ENCODE results near the gene APLNR.
A peak's percentile ranks its signal among the peaks of the same experiment; 100 is the strongest.

The APLNR gene

DNA sequence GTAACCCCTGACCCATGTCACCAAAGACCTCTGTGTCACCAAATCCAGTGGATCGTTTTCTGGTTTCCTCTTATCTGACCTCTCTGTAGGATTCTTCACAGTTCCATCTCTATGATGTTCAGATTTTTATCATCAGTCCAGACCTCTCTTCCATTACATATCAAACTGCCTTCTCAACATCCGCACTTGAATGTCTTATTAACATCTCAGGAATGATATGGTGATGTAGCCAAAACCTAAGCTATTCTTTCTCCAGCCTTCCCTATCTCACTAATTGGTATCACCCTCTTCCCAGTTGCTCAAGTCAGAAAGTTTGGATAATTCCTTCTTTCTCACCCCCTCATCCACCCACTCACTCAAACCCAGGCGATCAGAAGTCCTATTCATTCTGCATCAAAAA lies 13.4 kb downstream of the APLNR start:
- TF ChIP-seq RARB (CRISPR knock-in tag; IDR thresholded peaks at IDR 0.05), result no peak
- TF ChIP-seq ZNF8 (CRISPR knock-in tag; IDR thresholded peaks at IDR 0.05), result no peak
- no peak for TF ChIP-seq ZC3H10 (CRISPR knock-in tag; IDR thresholded peaks at IDR 0.05)
- no peak for TF ChIP-seq TOX (CRISPR knock-in tag; IDR thresholded peaks at IDR 0.05; ENCODE audit: borderline replicate concordance)
- no peak for TF ChIP-seq CREB5 (CRISPR knock-in tag; IDR thresholded peaks at IDR 0.05; ENCODE audit: low read depth)
- TF ChIP-seq SNAI2 (CRISPR knock-in tag; IDR thresholded peaks at IDR 0.05), result no peak
- TF ChIP-seq GLIS3 (CRISPR knock-in tag; IDR thresholded peaks at IDR 0.05), result no peak
- TF ChIP-seq OSR1 (CRISPR knock-in tag; IDR thresholded peaks at IDR 0.05), result no peak
- no peak for TF ChIP-seq ISL1 (CRISPR knock-in tag; IDR thresholded peaks at IDR 0.05)
- no peak for TF ChIP-seq ZFP3 (CRISPR knock-in tag; IDR thresholded peaks at IDR 0.05)
- TF ChIP-seq CSRNP3 (CRISPR knock-in tag; IDR thresholded peaks at IDR 0.05), result no peak
- no peak for TF ChIP-seq ZFP30 (CRISPR knock-in tag; IDR thresholded peaks at IDR 0.05)
- no peak for TF ChIP-seq ZNF565 (CRISPR knock-in tag; conservative IDR thresholded peaks at IDR 0.05; ENCODE audit: low read depth)
- no peak for TF ChIP-seq ARNTL (CRISPR knock-in tag; IDR thresholded peaks at IDR 0.05; ENCODE audit: borderline replicate concordance, low read depth)
- TF ChIP-seq POU6F1 (CRISPR knock-in tag; IDR thresholded peaks at IDR 0.05; ENCODE audit: borderline replicate concordance, low read depth), result no peak
- no peak for TF ChIP-seq TCF4 (CRISPR knock-in tag; IDR thresholded peaks at IDR 0.05; ENCODE audit: borderline replicate concordance)
- no peak for TF ChIP-seq CSDC2 (CRISPR knock-in tag; IDR thresholded peaks at IDR 0.05)
- TF ChIP-seq BACH2 (CRISPR knock-in tag; IDR thresholded peaks at IDR 0.05; ENCODE audit: borderline replicate concordance), result no peak
- no peak for ATAC-seq

DNA sequence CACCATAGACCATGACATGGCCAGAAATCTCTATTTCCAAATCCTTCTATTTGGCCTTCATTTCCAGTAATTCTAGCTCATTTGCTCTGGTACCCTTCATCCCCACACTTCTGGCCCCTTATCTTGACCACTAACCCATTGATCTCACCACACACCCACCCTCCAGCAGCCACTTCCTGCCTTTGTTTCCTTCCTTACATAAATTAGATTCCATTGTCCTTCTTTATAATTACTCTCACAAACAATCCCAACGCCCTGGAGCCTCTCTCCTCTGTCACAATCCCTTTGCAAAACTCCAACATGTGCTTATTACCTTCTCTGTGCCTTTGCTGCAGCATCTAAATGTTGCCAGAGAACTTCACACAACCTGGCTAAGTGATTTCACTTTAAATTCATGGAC lies 14.8 kb downstream of the APLNR start:
- TF ChIP-seq CSRNP3 (CRISPR knock-in tag; IDR thresholded peaks at IDR 0.05) (no peak), ZFP30 (CRISPR knock-in tag; IDR thresholded peaks at IDR 0.05) (no peak)

GRCh38 chr11:57219021-57219627 lies 17.9 kb downstream of the APLNR start:
- ATAC-seq, result no peak
- TF ChIP-seq SNAI2 (CRISPR knock-in tag; IDR thresholded peaks at IDR 0.05) (0 out of 2 replicates have a peak, but pooled peaks have one; percentile 57), ISL1 (CRISPR knock-in tag; IDR thresholded peaks at IDR 0.05) (no peak)

More for the DNA sequence above, 14.8 kb downstream of the APLNR start:
- ATAC-seq, result no peak

DNA sequence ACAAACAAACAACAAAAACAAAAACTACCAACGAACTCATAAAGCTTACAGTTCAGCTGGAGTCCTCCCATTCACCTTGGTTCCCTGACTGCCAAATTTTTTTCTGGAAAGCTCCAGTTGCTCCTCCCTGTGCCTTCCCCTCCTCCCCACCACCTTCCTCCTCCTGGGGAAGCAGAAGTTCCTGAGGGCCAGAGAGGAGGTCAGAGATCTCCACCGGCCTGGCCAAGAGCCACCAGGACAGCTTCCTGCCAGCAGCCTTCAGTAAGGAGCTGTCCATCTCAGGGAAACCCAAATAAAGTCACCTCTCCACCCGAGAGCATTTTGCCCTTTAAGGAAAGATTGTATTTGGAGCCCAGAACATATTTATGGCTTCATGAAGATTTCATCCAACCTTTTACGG lies 20.0 kb downstream of the APLNR start:
- ATAC-seq, result no peak
- no peak for TF ChIP-seq OSR1 (CRISPR knock-in tag; IDR thresholded peaks at IDR 0.05)
- no peak for TF ChIP-seq ZNF8 (CRISPR knock-in tag; IDR thresholded peaks at IDR 0.05)
- no peak for TF ChIP-seq BACH2 (CRISPR knock-in tag; IDR thresholded peaks at IDR 0.05; ENCODE audit: borderline replicate concordance)
- no peak for TF ChIP-seq ZFP3 (CRISPR knock-in tag; IDR thresholded peaks at IDR 0.05)
- no peak for TF ChIP-seq PATZ1 (CRISPR knock-in tag; IDR thresholded peaks at IDR 0.05; ENCODE audit: borderline replicate concordance)
- TF ChIP-seq ISL1 (CRISPR knock-in tag; IDR thresholded peaks at IDR 0.05), result no peak
- no peak for TF ChIP-seq ZC3H10 (CRISPR knock-in tag; IDR thresholded peaks at IDR 0.05)
- no peak for TF ChIP-seq ARNTL (CRISPR knock-in tag; IDR thresholded peaks at IDR 0.05; ENCODE audit: borderline replicate concordance, low read depth)

Data from SK-N-SH treated with all-trans-retinoic acid at 6 μM for 48 hours (cell line).